GM06990 (cell line): ENCODE data around the gene RAD9A.
"Not testable (repeated sequence)": the region's sequence is repeated elsewhere in the genome, so short reads cannot be mapped to it uniquely, and the experiment has no call there.

Experiments used
- DNase-seq: peaks from one replicate; pipeline ENCODE4 v3.0.0-alpha.2; 2011; ENCODE audit not compliant: insufficient read length; ENCODE audit errors: extremely low read depth
- H3K27me3 ChIP-seq: replicated peaks from 2 replicates; pipeline ENCODE4 v1.6.0; 2011; ENCODE audit warnings: low read length; ENCODE audit not compliant: control insufficient read depth, insufficient read depth
- H3K36me3 ChIP-seq: 2 replicates; pipeline ENCODE4 v1.5.1; 2011; ENCODE audit warnings: low read length; ENCODE audit not compliant: control insufficient read depth, insufficient read depth
- H3K4me3 ChIP-seq: replicated peaks from 2 replicates; pipeline ENCODE4 v1.5.1; 2011; ENCODE audit warnings: low read depth, mild to moderate bottlenecking, control low read depth, low read length
- TF ChIP-seq, protein P1 (sequence below): IDR thresholded peaks from 2 replicates; pipeline ENCODE4 v1.5.1; 2011; ENCODE audit warnings: low read length, control low read depth, mild to moderate bottlenecking, inconsistent platforms; ENCODE audit not compliant: insufficient read depth, poor library complexity, severe bottlenecking

Gene RAD9A

DNA sequence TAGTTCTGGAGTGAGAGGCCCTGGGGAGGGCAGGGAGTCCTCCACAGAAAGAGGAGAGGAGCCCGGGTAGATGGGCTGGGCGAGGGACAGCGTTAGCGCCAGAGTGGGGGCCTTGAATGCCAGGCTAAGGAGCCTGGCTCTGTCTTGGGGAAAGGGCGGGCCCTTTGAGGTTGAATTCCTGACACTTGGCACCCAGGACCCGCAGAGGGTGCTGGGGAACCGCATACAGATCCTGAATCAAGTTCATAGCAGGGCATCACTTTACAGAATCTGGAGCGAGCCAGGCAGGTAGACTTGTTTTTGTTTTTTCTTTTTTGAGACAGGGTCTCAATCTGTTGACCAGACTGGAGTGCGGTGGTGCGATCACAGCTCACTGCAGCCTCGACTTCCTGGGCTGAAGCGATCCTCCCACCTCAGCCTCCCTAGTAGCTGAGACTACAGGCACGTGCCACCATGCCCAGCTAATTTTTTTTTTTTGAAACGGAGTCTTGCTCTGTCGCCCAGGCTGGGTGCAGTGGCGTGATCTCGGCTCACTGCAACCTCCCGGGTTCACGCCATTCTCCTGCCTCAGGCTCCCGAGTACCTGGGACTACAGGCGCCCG, 29.7 kb downstream of the RAD9A start:
- TF ChIP-seq, protein P1, sequence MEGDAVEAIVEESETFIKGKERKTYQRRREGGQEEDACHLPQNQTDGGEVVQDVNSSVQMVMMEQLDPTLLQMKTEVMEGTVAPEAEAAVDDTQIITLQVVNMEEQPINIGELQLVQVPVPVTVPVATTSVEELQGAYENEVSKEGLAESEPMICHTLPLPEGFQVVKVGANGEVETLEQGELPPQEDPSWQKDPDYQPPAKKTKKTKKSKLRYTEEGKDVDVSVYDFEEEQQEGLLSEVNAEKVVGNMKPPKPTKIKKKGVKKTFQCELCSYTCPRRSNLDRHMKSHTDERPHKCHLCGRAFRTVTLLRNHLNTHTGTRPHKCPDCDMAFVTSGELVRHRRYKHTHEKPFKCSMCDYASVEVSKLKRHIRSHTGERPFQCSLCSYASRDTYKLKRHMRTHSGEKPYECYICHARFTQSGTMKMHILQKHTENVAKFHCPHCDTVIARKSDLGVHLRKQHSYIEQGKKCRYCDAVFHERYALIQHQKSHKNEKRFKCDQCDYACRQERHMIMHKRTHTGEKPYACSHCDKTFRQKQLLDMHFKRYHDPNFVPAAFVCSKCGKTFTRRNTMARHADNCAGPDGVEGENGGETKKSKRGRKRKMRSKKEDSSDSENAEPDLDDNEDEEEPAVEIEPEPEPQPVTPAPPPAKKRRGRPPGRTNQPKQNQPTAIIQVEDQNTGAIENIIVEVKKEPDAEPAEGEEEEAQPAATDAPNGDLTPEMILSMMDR, result no peak
- Histone ChIP-seq H3K4me3 (peak overlapping the region; percentile 22; the same call in 1 of the 2 replicates), H3K36me3 (no peaks in the 10 kb centered on the region), H3K27me3 (no peaks in the 10 kb centered on the region)
- DNase-seq, result no peak

DNA sequence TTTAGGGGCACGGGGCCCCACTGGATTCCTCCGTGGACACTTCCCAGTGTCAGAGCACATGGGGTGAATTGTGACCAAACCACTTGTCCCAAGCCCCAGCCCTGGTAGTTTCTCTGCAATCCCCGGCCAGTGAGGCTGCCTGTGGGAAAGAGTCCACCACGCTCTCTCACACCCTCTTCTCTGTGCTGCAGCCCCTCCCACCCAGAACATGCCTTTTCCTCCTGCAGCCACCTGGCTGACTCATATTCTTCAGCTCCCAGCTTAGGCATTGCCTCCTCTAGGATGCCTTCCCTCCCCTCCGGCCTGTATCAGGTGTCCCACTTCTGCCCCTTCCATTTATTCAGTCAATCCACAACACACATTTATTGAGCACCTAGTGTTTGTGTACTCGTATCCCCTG, 31.1 kb downstream of the RAD9A start:
- Histone ChIP-seq H3K36me3 (no peaks in the 10 kb centered on the region), H3K27me3 (no peaks in the 10 kb centered on the region), H3K4me3 (no peak overlapping the region)
- TF ChIP-seq, protein P1, result no peak
- no peak for DNase-seq

- no peak overlapping the region for H3K4me3 ChIP-seq
- H3K36me3 ChIP-seq, result no peaks in the 10 kb centered on the region
- DNase-seq, result no peak
- H3K27me3 ChIP-seq, result no peaks in the 10 kb centered on the region
- TF ChIP-seq, protein P1, result no peak
These were observed 31.7 kb downstream of the RAD9A start for GRCh38 chr11:67423466-67423865.

GRCh38 chr11:67423891-67424613, 32.3 kb downstream of the RAD9A start:
- no peaks in the 10 kb centered on the region for H3K27me3 ChIP-seq
- TF ChIP-seq, protein P1, result no peak
- no peaks in the 10 kb centered on the region for H3K36me3 ChIP-seq
- H3K4me3 ChIP-seq, result no peak overlapping the region
- no peak for DNase-seq

GRCh38 chr11:67427364-67427859, 35.6 kb downstream of the RAD9A start:
- not testable (repeated sequence) for H3K27me3 ChIP-seq, DNase-seq, H3K36me3 ChIP-seq
- H3K4me3 ChIP-seq, result peak overlapping the region; percentile 99
